Hindlimb muscle (tissue), 1 donor: ENCODE data around the gene ZDHHC1. TPM values are rescaled to one million over a fixed set of nuclear protein-coding genes. Genes with fewer than 3 reads are reported as not detected.

ENCODE experiments used
- DNase-seq: peaks from one replicate; pipeline ENCODE4 v3.0.0-alpha.2; 2013
- polyA plus RNA-seq: library from polyadenylated mRNA; unstranded; fragments of 120-200 nt; gene quantifications from one replicate; pipeline ENCODE4 v1.2.1, GENCODE V29; 2013; ENCODE audit not compliant: insufficient read length

ZDHHC1 gene
- polyA plus RNA-seq, result 18.3 TPM

GRCh38 chr16:67415872-67416793 lies at the start of gene ZDHHC1:
TSS of gene ZDHHC1 (minus strand) at chr16:67416477. CDS start at chr16:67407775, 8,702 bp downstream.
- peak; percentile 87 for DNase-seq

- DNase-seq, result no peak
Observed at GRCh38 chr16:67464565-67464964, 48.3 kb upstream of the ZDHHC1 start.

GRCh38 chr16:67463691-67464090 lies 47.4 kb upstream of the ZDHHC1 start:
- DNase-seq, result no peak

- DNase-seq, result no peak
Observed at GRCh38 chr16:67463059-67463458, 46.8 kb upstream of the ZDHHC1 start.

GRCh38 chr16:67462279-67462655 lies 46.0 kb upstream of the ZDHHC1 start:
- no peak for DNase-seq

GRCh38 chr16:67461600-67462278 lies 45.5 kb upstream of the ZDHHC1 start:
- no peak for DNase-seq

- DNase-seq, result no peak
Observed at GRCh38 chr16:67460961-67461360, 44.7 kb upstream of the ZDHHC1 start.

- DNase-seq, result no peak
Observed at GRCh38 chr16:67460168-67460567, 43.9 kb upstream of the ZDHHC1 start.

GRCh38 chr16:67459861-67460150 lies 43.5 kb upstream of the ZDHHC1 start:
- no peak for DNase-seq

GRCh38 chr16:67459066-67459860 lies 43.0 kb upstream of the ZDHHC1 start:
- DNase-seq, result no peak

- no peak for DNase-seq
Observed at GRCh38 chr16:67458121-67458641, 41.9 kb upstream of the ZDHHC1 start.

- DNase-seq, result no peak
Observed at GRCh38 chr16:67457611-67458010, 41.3 kb upstream of the ZDHHC1 start.

GRCh38 chr16:67456391-67457081 lies 40.3 kb upstream of the ZDHHC1 start:
- DNase-seq, result peak; percentile 73

- DNase-seq, result no peak
Observed at GRCh38 chr16:67454852-67455251, 38.6 kb upstream of the ZDHHC1 start.

- no peak for DNase-seq
Observed at GRCh38 chr16:67454104-67454503, 37.8 kb upstream of the ZDHHC1 start.

- DNase-seq, result no peak
Observed at GRCh38 chr16:67451704-67452435, 35.6 kb upstream of the ZDHHC1 start.

- DNase-seq, result no peak
Observed at GRCh38 chr16:67451061-67451703, 34.9 kb upstream of the ZDHHC1 start.

GRCh38 chr16:67449739-67450138 lies 33.5 kb upstream of the ZDHHC1 start:
- no peak for DNase-seq

GRCh38 chr16:67449336-67449735 lies 33.1 kb upstream of the ZDHHC1 start:
- no peak for DNase-seq

GRCh38 chr16:67448580-67448979 lies 32.3 kb upstream of the ZDHHC1 start:
- no peak for DNase-seq

- DNase-seq, result no peak
Observed at GRCh38 chr16:67447508-67448076, 31.3 kb upstream of the ZDHHC1 start.
